ENCODE measurements around the gene HBM.

The HBM gene

GRCh38 chr16:164827-165538 lies 795 bp upstream of the HBM start:
- H3K27ac ChIP-seq (ENCODE audit: low read length): no peak overlapping the region
- DNase-seq (no peak), ATAC-seq (ENCODE audit: insufficient read depth, low read depth) (no peak)
- no peak for TF ChIP-seq CTCF (IDR thresholded peaks at IDR 0.05; ENCODE audit: borderline replicate concordance, extremely low read depth, low read length, poor library complexity, severe bottlenecking)
- TF ChIP-seq EZH2 (IDR thresholded peaks at IDR 0.05; ENCODE audit: borderline replicate concordance, low read depth, low read length, severe bottlenecking): no peak
- H3K4me1 ChIP-seq (ENCODE audit: insufficient read depth, low read length): no peaks in the 10 kb centered on the region
- no peaks in the 10 kb centered on the region for H3K36me3 ChIP-seq (ENCODE audit: insufficient read depth, low read length)
- H3K27me3 ChIP-seq (ENCODE audit: insufficient read depth, low read length, poor library complexity): no peaks in the 10 kb centered on the region
- no peaks in the 10 kb centered on the region for H3K79me2 ChIP-seq (ENCODE audit: insufficient read depth, low read length)
- no peak overlapping the region for H3K9ac ChIP-seq (ENCODE audit: low read depth, low read length)
- H3K9me3 ChIP-seq (ENCODE audit: insufficient read depth, low read length, severe bottlenecking): no peaks in the 10 kb centered on the region
- no peaks in the 10 kb centered on the region; the same call in 1 of the 2 replicates for H4K20me1 ChIP-seq (ENCODE audit: insufficient read depth, low read length)
- no peak overlapping the region for H3K4me3 ChIP-seq (ENCODE audit: low read depth in 1 of 2, low read length in 2 of 2)
- H3K4me2 ChIP-seq (ENCODE audit: insufficient read depth, low read length): no peak overlapping the region
- no peak overlapping the region for H2AFZ ChIP-seq (ENCODE audit: low read depth, low read length)

- H3K9ac ChIP-seq (ENCODE audit: low read depth, low read length): no peak overlapping the region
- H3K4me1 ChIP-seq (ENCODE audit: insufficient read depth, low read length): no peaks in the 10 kb centered on the region
- no peaks in the 10 kb centered on the region for H3K27me3 ChIP-seq (ENCODE audit: insufficient read depth, low read length, poor library complexity)
- no peak overlapping the region for H3K4me3 ChIP-seq (ENCODE audit: low read depth in 1 of 2, low read length in 2 of 2)
- ATAC-seq (ENCODE audit: insufficient read depth, low read depth): no peak
- TF ChIP-seq CTCF (IDR thresholded peaks at IDR 0.05; ENCODE audit: borderline replicate concordance, extremely low read depth, low read length, poor library complexity, severe bottlenecking) (no peak), EZH2 (IDR thresholded peaks at IDR 0.05; ENCODE audit: borderline replicate concordance, low read depth, low read length, severe bottlenecking) (no peak)
- no peak overlapping the region for H3K4me2 ChIP-seq (ENCODE audit: insufficient read depth, low read length)
- H2AFZ ChIP-seq (ENCODE audit: low read depth, low read length): no peak overlapping the region
- no peaks in the 10 kb centered on the region for H3K79me2 ChIP-seq (ENCODE audit: insufficient read depth, low read length)
- H3K36me3 ChIP-seq (ENCODE audit: insufficient read depth, low read length): no peaks in the 10 kb centered on the region
- DNase-seq: no peak
- no peaks in the 10 kb centered on the region; the same call in 1 of the 2 replicates for H4K20me1 ChIP-seq (ENCODE audit: insufficient read depth, low read length)
- H3K9me3 ChIP-seq (ENCODE audit: insufficient read depth, low read length, severe bottlenecking): no peaks in the 10 kb centered on the region
- H3K27ac ChIP-seq (ENCODE audit: low read length): no peak overlapping the region
Measured at GRCh38 chr16:166375-167121, 770 bp downstream of the HBM start.

GRCh38 chr16:167122-167690 lies 1.4 kb downstream of the HBM start:
- H3K27me3 ChIP-seq (ENCODE audit: insufficient read depth, low read length, poor library complexity): no peaks in the 10 kb centered on the region
- DNase-seq: no peak
- TF ChIP-seq CTCF (IDR thresholded peaks at IDR 0.05; ENCODE audit: borderline replicate concordance, extremely low read depth, low read length, poor library complexity, severe bottlenecking) (no peak), EZH2 (IDR thresholded peaks at IDR 0.05; ENCODE audit: borderline replicate concordance, low read depth, low read length, severe bottlenecking) (no peak)
- H3K4me3 ChIP-seq (ENCODE audit: low read depth in 1 of 2, low read length in 2 of 2): no peak overlapping the region
- no peaks in the 10 kb centered on the region; the same call in 1 of the 2 replicates for H4K20me1 ChIP-seq (ENCODE audit: insufficient read depth, low read length)
- H3K4me1 ChIP-seq (ENCODE audit: insufficient read depth, low read length): no peaks in the 10 kb centered on the region
- no peaks in the 10 kb centered on the region for H3K36me3 ChIP-seq (ENCODE audit: insufficient read depth, low read length)
- no peak overlapping the region for H3K4me2 ChIP-seq (ENCODE audit: insufficient read depth, low read length)
- H2AFZ ChIP-seq (ENCODE audit: low read depth, low read length): no peak overlapping the region
- ATAC-seq (ENCODE audit: insufficient read depth, low read depth): no peak
- H3K27ac ChIP-seq (ENCODE audit: low read length): no peak overlapping the region
- H3K9ac ChIP-seq (ENCODE audit: low read depth, low read length): no peak overlapping the region
- no peaks in the 10 kb centered on the region for H3K9me3 ChIP-seq (ENCODE audit: insufficient read depth, low read length, severe bottlenecking)
- no peaks in the 10 kb centered on the region for H3K79me2 ChIP-seq (ENCODE audit: insufficient read depth, low read length)
